Fibroblast of peridontal ligament (primary cell): ENCODE measurements around the gene TENM4.

Source experiments
- DNase-seq: peaks from one replicate; pipeline ENCODE4 v3.0.0-alpha.2; 2010; ENCODE audit errors: extremely low read depth

TENM4 gene

GRCh38 chr11:79449040-79449439 lies 8.2 kb upstream of the TENM4 start:
- no peak for DNase-seq

DNA sequence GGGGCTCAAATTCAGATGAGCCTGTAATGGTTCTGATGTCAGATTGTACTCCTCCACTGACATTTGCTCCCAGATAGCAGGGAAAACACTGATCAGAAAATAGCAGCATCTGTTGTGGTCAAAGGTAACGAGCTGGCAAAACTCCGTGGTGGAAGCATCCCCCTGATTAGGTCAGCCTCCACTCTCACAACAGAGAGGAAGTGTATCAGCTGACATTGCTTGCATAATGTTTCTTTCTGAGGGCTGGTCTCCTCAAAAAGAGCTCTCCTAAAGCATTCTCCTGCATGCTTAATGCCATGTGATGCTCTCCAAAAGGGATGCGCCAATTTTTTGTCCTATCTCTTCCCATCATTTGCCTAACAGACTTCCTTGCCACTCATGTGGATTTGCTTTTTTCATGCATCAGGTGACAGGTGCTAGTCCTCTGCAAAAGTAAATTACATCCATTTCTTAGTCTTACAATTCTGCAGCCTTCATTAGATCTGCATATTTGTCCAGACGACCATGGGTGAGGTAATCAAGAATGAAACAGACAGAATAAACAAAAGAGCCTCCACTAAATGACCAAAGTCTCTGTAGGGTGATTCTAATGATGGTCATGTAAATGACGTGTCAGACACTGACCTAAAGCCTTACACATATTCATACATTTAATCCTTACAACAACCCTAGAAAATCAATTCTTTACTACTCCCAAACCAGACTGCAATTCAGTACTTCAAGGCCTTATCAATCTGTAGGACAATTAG lies 6.4 kb upstream of the TENM4 start:
- no peak for DNase-seq

DNA sequence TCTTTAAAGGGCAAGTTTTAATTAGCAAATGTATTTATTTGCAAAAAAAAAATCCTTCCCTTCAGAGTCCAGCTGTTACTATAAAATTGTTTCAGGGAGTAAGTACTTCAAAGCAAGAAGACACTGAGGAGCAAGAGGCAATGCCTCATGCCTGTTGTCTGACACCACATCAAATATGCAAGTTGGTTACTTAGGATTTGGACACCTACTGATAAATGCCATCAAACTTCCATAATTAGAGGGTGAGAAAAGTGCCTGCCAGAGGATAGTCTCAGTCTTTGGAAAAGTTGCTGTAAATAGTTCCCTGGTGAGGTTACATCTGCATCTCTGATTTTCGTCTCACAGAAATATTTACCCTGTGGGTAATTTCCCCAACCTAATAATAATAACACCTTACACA lies 4.1 kb upstream of the TENM4 start:
- DNase-seq, result no peak

DNA sequence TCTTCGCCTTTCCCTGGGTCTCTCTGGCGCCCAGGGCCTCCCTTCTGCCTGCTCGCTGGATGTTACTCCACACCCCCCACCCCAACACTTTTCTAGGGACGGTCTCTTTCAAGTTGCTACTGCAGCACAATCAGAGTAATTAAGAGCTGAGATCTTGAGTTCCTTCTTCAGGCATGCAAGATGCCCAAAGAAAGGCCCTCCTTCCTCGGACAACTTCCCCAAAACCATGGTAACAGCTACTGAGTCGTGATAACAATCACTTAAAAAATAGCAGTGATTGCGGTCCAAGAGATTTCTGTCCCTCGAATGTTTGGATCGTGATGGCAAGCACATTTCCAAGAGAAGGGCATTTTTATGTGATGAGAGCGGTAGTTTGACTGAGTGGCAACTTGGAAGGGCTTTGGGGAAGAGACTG lies 638 bp upstream of the TENM4 start:
- peak; percentile 77 for DNase-seq

GRCh38 chr11:79439886-79440570 lies 802 bp downstream of the TENM4 start:
- no peak for DNase-seq

- DNase-seq, result peak; percentile 37
Measured at GRCh38 chr11:79439410-79439885, 1.4 kb downstream of the TENM4 start.

- DNase-seq, result peak; percentile 48
Measured at GRCh38 chr11:79438631-79439409, 2.0 kb downstream of the TENM4 start.

- DNase-seq, result peak; percentile 53
Measured at GRCh38 chr11:79437981-79438630, 2.7 kb downstream of the TENM4 start.

DNA sequence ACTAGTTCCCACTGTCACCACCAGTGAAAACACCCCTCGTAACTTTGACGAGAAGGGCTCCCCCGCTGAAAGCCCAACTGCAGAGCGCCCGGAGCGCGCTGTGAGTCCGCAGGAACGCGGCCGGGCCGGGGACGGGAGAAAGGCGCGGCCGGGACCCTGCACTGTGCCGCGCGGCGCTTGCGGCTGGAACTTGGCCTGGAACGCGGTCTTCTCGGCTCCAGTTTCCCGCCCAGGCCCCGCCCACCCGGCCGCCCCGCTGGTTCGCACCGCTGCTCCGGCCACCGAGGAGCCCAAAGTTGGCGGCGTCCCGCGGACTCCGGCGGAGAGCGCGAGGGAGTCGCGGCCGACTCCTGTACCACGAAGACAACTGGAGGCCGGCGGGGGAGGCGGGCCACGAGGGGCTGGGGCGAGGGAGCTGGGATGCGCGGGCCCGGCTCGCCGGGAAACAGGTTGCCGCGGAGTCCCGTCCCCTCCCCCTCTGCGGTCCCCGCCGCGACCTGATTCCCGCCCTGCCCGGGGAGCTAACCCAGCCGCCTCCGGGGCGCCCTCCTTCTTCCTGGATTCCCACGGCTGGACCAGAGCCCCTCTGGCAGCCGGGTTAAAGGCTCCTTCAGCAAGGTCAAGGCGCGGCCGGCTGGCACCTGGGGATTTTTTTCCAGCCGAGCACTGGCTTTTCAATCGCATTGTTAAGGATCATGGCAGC lies 3.4 kb downstream of the TENM4 start:
- peak; percentile 40 for DNase-seq

- no peak for DNase-seq
Measured at GRCh38 chr11:79436919-79437277, 3.9 kb downstream of the TENM4 start.

GRCh38 chr11:79434283-79434682 lies 6.5 kb downstream of the TENM4 start:
- no peak for DNase-seq

DNA sequence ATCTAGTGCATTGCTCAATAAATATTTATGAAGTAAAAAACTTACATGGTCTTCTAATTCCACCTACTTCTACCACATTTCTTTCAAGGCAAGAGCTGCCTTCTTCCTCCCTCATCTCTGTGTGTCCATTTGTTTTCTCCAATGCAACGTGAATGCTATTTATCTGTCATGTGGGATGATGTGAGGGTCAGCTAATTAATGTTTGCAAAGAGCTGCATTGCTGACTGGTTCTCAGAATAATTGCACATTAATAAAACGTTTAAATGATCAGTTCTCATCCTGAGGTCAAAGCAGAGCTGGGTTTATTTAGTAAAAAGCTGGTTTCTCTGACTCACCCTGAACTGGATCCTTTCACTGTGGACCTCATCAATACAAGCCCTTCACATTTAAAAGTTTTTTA lies 8.7 kb downstream of the TENM4 start:
- DNase-seq, result no peak

- DNase-seq, result peak; percentile 40
Measured at GRCh38 chr11:79431535-79431934, 9.3 kb downstream of the TENM4 start.

DNA sequence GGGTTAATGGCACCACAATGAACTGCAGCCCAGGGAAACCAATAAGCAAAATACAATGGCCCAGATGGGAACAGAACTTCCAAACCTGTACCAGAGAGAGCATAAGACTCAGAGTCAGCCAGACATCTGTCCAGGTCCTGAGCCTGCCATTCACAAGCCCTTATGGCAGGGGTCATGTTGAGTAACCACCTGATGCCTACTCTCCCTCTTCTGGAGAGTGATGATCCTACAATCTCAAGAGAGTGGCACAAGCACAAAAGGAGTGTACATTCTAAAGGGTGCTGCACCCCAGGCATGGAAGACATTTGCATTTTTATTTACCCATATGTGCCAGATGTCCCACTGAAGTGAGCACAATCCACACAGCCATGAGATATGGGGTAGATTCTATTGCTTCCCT lies 10.6 kb downstream of the TENM4 start:
- no peak for DNase-seq

DNA sequence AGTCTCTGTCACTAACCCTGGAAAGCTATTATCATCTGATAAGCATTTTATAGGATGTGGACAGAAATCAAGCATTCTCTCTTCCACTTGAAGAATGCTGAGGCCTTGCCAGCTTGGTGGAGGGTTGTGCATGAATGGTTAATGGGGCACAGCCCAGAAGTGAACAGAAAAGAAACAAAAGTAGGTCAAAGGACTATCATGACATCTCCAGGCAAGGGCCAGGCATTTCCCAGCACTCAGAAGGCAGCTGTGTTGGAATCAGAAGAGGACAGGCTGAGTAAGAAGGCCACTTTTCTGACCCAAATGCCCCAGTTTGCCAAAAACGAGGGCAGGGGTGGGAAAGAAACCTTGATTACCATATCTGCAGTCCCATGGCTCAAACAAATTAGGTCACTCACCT lies 12.4 kb downstream of the TENM4 start:
- DNase-seq, result peak; percentile 44

GRCh38 chr11:79427611-79428327 lies 13.1 kb downstream of the TENM4 start:
- no peak for DNase-seq

GRCh38 chr11:79427126-79427525 lies 13.7 kb downstream of the TENM4 start:
- no peak for DNase-seq

DNA sequence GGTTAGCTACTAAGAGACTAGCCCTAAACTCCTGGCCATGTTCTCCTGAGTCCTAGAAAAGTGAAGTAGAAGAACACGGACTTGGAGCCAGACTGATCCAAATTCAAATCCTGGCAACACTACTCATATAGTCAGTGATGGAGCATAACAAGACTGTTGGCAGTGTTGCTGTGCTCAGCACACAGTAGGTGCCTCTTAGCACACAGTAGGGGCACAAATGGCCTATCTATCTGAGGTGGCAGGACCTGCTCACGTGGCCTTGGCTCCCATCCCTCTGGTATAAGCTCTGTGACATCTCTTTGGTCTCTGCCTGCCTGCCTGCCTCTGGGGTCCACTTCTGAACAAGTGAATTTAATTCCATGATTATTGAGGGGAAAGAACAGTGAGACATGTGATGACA lies 15.4 kb downstream of the TENM4 start:
- DNase-seq, result no peak

- DNase-seq, result no peak
Measured at GRCh38 chr11:79423736-79424135, 17.1 kb downstream of the TENM4 start.

DNA sequence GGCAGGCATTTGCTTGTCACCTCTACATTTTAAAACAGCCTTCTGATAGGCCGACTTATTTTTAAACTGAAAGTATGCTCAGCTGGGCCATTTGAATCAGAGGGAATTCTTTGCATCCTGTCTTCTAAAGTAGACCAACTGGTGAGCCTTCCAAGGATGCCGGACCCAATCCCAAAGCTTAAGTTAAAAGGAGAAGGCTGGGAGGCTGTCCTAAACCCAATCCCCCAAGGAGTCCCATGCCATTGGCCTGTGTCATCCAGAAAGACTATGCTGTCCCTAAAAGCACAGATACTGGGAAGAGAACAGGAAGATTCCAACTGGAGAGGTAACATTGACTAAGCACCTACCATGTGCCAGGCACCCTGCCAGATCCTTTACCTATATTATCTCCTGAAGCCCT lies 18.0 kb downstream of the TENM4 start:
- no peak for DNase-seq

DNA sequence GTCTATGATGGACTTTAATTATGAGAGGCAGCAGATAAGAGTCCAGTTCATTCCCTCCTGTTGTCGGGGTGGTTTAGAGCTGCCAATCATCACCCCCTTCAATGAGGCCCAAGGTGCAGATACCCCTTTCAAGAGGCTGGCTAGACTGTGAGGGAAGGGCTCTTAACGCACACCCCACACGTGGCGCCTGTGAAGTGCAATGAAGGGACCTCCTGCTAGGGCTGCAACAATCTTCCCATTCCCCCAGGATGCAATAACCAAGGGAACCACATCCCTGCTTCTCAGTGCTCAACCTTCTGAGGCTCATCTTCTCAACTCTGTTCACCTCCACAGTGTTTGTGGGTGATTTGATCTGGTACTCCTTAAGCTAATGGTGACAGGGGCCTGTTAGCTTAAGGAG lies 19.0 kb downstream of the TENM4 start:
- DNase-seq, result no peak
